ENCODE results near the gene ZNF581. TPM values are rescaled to one million over a fixed set of nuclear protein-coding genes. Genes with fewer than 3 reads are reported as not detected.
A peak's percentile ranks its signal among the peaks of the same experiment; 100 is the strongest.

Gene ZNF581
- total RNA-seq, 1 experiment from 2014 or later, result 37.5 TPM

- Histone ChIP-seq H3K9ac (ENCODE audit: low read length) (peak overlapping the region; percentile 93), H3K9me2 (replicated peaks; ENCODE audit: low read length) (no peaks in the 10 kb centered on the region), H3K79me2 (ENCODE audit: low read length) (peaks cover 30% of the 10 kb centered on the region), H3K36me3 (ENCODE audit: low read depth, low read length) (no peaks in the 10 kb centered on the region), H3K4me2 (ENCODE audit: low read length) (peak overlapping the region; percentile 87), H3K4me3 (ENCODE audit: low read length) (peak overlapping the region; percentile 82), H4K20me1 (ENCODE audit: low read length) (no peaks in the 10 kb centered on the region; the same call in 1 of the 2 replicates), H3K27ac (ENCODE audit: low read length) (no peak overlapping the region), H3K9me3 (ENCODE audit: low read length) (no peaks in the 10 kb centered on the region), H3K4me1 (ENCODE audit: insufficient read depth, low read length) (peaks cover 16% of the 10 kb centered on the region), H3K27me3 (ENCODE audit: low read length) (no peaks in the 10 kb centered on the region), H3F3A (ENCODE audit: low read length, unreplicated experiment) (peaks cover 6% of the 10 kb centered on the region), H2AFZ (ENCODE audit: low read length) (peak overlapping the region; percentile 36; the same call in 1 of the 2 replicates)
- POLR2A ChIA-PET (ENCODE audit: unreplicated experiment), result interaction anchor here (0.5 to 0.9 kb wide), 2 partner anchors 24 to 267 kb away, joined by 5 to 15 read pairs; partner anchors contain the start of gene KMT5C
- ATAC-seq (no peak), DNase-seq (no peak)
- intact Hi-C loops (cut with micrococcal nuclease), result loop anchor here (1.0 kb wide), 1 partner anchor 90 kb away; no protein-coding TSS in a partner anchor
- no peak for TF ChIP-seq EZH2phosphoT487 (IDR thresholded peaks at IDR 0.05; ENCODE audit: borderline replicate concordance, low read length)
- TF ChIP-seq CTCF (conservative IDR thresholded peaks at IDR 0.05; ENCODE audit: low read depth, low read length), result no peak
- TF ChIP-seq EZH2 (IDR thresholded peaks at IDR 0.05; ENCODE audit: low read length, unreplicated experiment), result no peak
- TSS peak; percentile 34 for BruUV-seq (replicated peaks)
- CTCF ChIA-PET, result interaction anchor here (0.5 to 2.8 kb wide), 11 partner anchors 17 to 460 kb away, joined by 3 to 12 read pairs (median 4); partner anchors contain the start of genes ISOC2 and ZNF784
Observed at GRCh38 chr19:55606817-55607216, 36.6 kb upstream of the ZNF581 start.

GRCh38 chr19:55609326-55609725, 34.1 kb upstream of the ZNF581 start:
- Histone ChIP-seq H3K79me2 (ENCODE audit: low read length) (peaks cover 31% of the 10 kb centered on the region), H2AFZ (ENCODE audit: low read length) (no peak overlapping the region), H3F3A (ENCODE audit: low read length, unreplicated experiment) (peaks cover 6% of the 10 kb centered on the region), H3K9me3 (ENCODE audit: low read length) (no peaks in the 10 kb centered on the region), H3K36me3 (ENCODE audit: low read depth, low read length) (no peaks in the 10 kb centered on the region), H3K27ac (ENCODE audit: low read length) (no peak overlapping the region), H4K20me1 (ENCODE audit: low read length) (no peaks in the 10 kb centered on the region; the same call in 1 of the 2 replicates), H3K4me1 (ENCODE audit: insufficient read depth, low read length) (peaks cover 15% of the 10 kb centered on the region), H3K4me2 (ENCODE audit: low read length) (no peak overlapping the region), H3K27me3 (ENCODE audit: low read length) (no peaks in the 10 kb centered on the region), H3K4me3 (ENCODE audit: low read length) (no peak overlapping the region), H3K9ac (ENCODE audit: low read length) (no peak overlapping the region), H3K9me2 (replicated peaks; ENCODE audit: low read length) (no peaks in the 10 kb centered on the region)
- ChIA-PET CTCF (no interaction called here), POLR2A (ENCODE audit: unreplicated experiment) (no interaction called here)
- intact Hi-C loops (cut with micrococcal nuclease), result no loop called here
- no peak for TF ChIP-seq CTCF (conservative IDR thresholded peaks at IDR 0.05; ENCODE audit: low read depth, low read length)
- TF ChIP-seq EZH2 (IDR thresholded peaks at IDR 0.05; ENCODE audit: low read length, unreplicated experiment), result no peak
- TF ChIP-seq EZH2phosphoT487 (IDR thresholded peaks at IDR 0.05; ENCODE audit: borderline replicate concordance, low read length), result no peak
- DNase-seq, result no peak
- ATAC-seq, result no peak
- no TSS peak for BruUV-seq (replicated peaks)

- Histone ChIP-seq H3K4me1 (ENCODE audit: insufficient read depth, low read length) (peaks cover 7% of the 10 kb centered on the region; the same call in 1 of the 2 replicates), H3K79me2 (ENCODE audit: low read length) (peaks cover 24% of the 10 kb centered on the region), H2AFZ (ENCODE audit: low read length) (no peak overlapping the region), H3K27ac (ENCODE audit: low read length) (no peak overlapping the region), H3K9ac (ENCODE audit: low read length) (no peak overlapping the region), H3K27me3 (ENCODE audit: low read length) (no peaks in the 10 kb centered on the region), H3K4me2 (ENCODE audit: low read length) (no peak overlapping the region), H3F3A (ENCODE audit: low read length, unreplicated experiment) (no peaks in the 10 kb centered on the region), H3K36me3 (ENCODE audit: low read depth, low read length) (no peaks in the 10 kb centered on the region; the same call in 1 of the 2 replicates), H3K9me3 (ENCODE audit: low read length) (no peaks in the 10 kb centered on the region), H4K20me1 (ENCODE audit: low read length) (no peaks in the 10 kb centered on the region; the same call in 1 of the 2 replicates), H3K9me2 (replicated peaks; ENCODE audit: low read length) (no peaks in the 10 kb centered on the region), H3K4me3 (ENCODE audit: low read length) (no peak overlapping the region)
- ATAC-seq, result no peak
- intact Hi-C loops (cut with micrococcal nuclease), result no loop called here
- ChIA-PET POLR2A (ENCODE audit: unreplicated experiment) (no interaction called here), CTCF (no interaction called here)
- TF ChIP-seq CTCF (conservative IDR thresholded peaks at IDR 0.05; ENCODE audit: low read depth, low read length) (no peak), EZH2phosphoT487 (IDR thresholded peaks at IDR 0.05; ENCODE audit: borderline replicate concordance, low read length) (no peak), EZH2 (IDR thresholded peaks at IDR 0.05; ENCODE audit: low read length, unreplicated experiment) (no peak)
- no TSS peak for BruUV-seq (replicated peaks)
- DNase-seq, result no peak
Observed at GRCh38 chr19:55611300-55611982, 32.0 kb upstream of the ZNF581 start.
